Stimulated activated CD8-positive, alpha-beta memory T cell treated with anti-CD3 and anti-CD28 coated beads, Interleukin-12 subunit alpha, Interleukin-12 subunit beta, amount 100 ng/mL, for 1 hour (primary cell): ENCODE data around the gene CEP295NL.
A peak's percentile ranks its signal among the peaks of the same experiment; 100 is the strongest.

Experiments used
- DNase-seq: peaks from one replicate; pipeline ENCODE4 v3.0.0-alpha.2; 2020; ENCODE audit warnings: low read depth

Gene CEP295NL

GRCh38 chr17:78864117-78864516 is 38.9 kb downstream of the CEP295NL start:
- DNase-seq: no peak

GRCh38 chr17:78862073-78863023 is 40.7 kb downstream of the CEP295NL start:
- no peak for DNase-seq

GRCh38 chr17:78861229-78861628 is 41.8 kb downstream of the CEP295NL start:
- DNase-seq: no peak

GRCh38 chr17:78859051-78859450 is 44.0 kb downstream of the CEP295NL start:
- no peak for DNase-seq

- no peak for DNase-seq
Measured at GRCh38 chr17:78857266-78857665, 45.7 kb downstream of the CEP295NL start.

- no peak for DNase-seq
Measured at GRCh38 chr17:78855561-78856165, 47.3 kb downstream of the CEP295NL start.

GRCh38 chr17:78854508-78854907 is 48.5 kb downstream of the CEP295NL start:
- DNase-seq: no peak

GRCh38 chr17:78853926-78854394 is 49.0 kb downstream of the CEP295NL start:
- no peak for DNase-seq

- DNase-seq: no peak
Measured at GRCh38 chr17:78852709-78853121, 50.3 kb downstream of the CEP295NL start.

- no peak for DNase-seq
Measured at GRCh38 chr17:78849026-78849425, 54.0 kb downstream of the CEP295NL start.

GRCh38 chr17:78847052-78847451 is 55.9 kb downstream of the CEP295NL start:
- no peak for DNase-seq

GRCh38 chr17:78844301-78845005 is 58.5 kb downstream of the CEP295NL start:
- DNase-seq: no peak

- peak; percentile 35 for DNase-seq
Measured at GRCh38 chr17:78842881-78843565, 60.0 kb downstream of the CEP295NL start.

GRCh38 chr17:78840780-78841611 is 62.0 kb downstream of the CEP295NL start, which contains the start of gene USP36:
Gene USP36 (minus strand): TSS chr17:78840814. CDS start chr17:78836363, 4,451 bp downstream.
- peak; percentile 100 for DNase-seq
